Measurements from ENCODE around the gene CSMD2.

CSMD2 gene

GRCh38 chr1:33819290-33819912 is 345.6 kb downstream of the CSMD2 start:
- TF ChIP-seq FOXP2 (optimal IDR thresholded peaks at IDR 0.05; ENCODE audit: borderline replicate concordance, extremely low read depth, extremely low read length, insufficient read depth) (no peak), TAF1 (IDR thresholded peaks at IDR 0.05; ENCODE audit: borderline replicate concordance, insufficient read depth, low read length) (no peak), SIN3A (IDR thresholded peaks at IDR 0.05; ENCODE audit: borderline replicate concordance, insufficient read depth, low read length) (no peak), POLR2AphosphoS5 (IDR thresholded peaks at IDR 0.05; ENCODE audit: low read depth, low read length) (no peak)
- TF ChIP-seq, protein P1, sequence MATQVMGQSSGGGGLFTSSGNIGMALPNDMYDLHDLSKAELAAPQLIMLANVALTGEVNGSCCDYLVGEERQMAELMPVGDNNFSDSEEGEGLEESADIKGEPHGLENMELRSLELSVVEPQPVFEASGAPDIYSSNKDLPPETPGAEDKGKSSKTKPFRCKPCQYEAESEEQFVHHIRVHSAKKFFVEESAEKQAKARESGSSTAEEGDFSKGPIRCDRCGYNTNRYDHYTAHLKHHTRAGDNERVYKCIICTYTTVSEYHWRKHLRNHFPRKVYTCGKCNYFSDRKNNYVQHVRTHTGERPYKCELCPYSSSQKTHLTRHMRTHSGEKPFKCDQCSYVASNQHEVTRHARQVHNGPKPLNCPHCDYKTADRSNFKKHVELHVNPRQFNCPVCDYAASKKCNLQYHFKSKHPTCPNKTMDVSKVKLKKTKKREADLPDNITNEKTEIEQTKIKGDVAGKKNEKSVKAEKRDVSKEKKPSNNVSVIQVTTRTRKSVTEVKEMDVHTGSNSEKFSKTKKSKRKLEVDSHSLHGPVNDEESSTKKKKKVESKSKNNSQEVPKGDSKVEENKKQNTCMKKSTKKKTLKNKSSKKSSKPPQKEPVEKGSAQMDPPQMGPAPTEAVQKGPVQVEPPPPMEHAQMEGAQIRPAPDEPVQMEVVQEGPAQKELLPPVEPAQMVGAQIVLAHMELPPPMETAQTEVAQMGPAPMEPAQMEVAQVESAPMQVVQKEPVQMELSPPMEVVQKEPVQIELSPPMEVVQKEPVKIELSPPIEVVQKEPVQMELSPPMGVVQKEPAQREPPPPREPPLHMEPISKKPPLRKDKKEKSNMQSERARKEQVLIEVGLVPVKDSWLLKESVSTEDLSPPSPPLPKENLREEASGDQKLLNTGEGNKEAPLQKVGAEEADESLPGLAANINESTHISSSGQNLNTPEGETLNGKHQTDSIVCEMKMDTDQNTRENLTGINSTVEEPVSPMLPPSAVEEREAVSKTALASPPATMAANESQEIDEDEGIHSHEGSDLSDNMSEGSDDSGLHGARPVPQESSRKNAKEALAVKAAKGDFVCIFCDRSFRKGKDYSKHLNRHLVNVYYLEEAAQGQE (IDR thresholded peaks at IDR 0.05; ENCODE audit: insufficient read depth in 1 of 2, low read depth in 2 of 2, low read length in 2 of 2) = no peak

DNA sequence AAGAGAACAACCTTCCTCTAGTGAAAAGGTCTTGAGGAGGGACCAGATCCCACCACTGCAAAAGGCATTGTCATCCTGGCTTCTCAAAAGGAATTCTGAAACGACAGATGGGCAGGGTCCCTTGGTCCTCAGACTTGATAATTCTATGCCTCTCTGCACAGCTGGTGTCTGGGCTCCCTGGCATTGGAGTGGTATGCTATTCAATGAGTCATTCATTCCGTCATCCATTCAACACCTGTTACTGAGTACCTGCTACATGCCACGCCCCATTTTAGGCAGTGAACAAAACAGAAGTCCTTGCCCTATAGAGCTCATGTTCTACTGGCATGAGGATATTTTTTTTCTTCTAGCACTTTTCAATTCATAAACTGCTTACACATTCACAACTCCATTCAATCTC is 347.0 kb downstream of the CSMD2 start:
- TF ChIP-seq, protein P1 (IDR thresholded peaks at IDR 0.05; ENCODE audit: insufficient read depth in 1 of 2, low read depth in 2 of 2, low read length in 2 of 2) = no peak
- TF ChIP-seq POLR2AphosphoS5 (IDR thresholded peaks at IDR 0.05; ENCODE audit: low read depth, low read length) (no peak), FOXP2 (optimal IDR thresholded peaks at IDR 0.05; ENCODE audit: borderline replicate concordance, extremely low read depth, extremely low read length, insufficient read depth) (no peak), TAF1 (IDR thresholded peaks at IDR 0.05; ENCODE audit: borderline replicate concordance, insufficient read depth, low read length) (no peak), SIN3A (IDR thresholded peaks at IDR 0.05; ENCODE audit: borderline replicate concordance, insufficient read depth, low read length) (no peak)

DNA sequence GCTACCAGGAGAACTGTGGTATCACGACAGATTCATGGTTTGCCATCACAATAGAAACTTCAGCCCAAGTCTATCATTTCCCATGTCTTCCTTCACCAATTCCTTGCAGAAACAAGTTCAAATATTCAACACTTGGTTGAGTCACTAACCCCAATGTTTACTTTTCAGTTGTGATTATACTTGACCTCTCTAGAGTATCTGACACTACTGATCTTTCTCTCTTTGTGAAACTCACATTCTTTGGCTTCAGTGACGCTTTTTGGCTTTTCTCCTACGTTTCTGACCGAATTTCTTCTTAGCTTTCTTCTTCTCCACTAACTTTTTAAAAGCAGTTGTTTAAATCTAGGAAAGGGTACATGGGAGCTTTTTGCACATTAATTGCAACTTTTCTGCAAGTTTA is 350.0 kb downstream of the CSMD2 start:
- no peak for TF ChIP-seq SIN3A (IDR thresholded peaks at IDR 0.05; ENCODE audit: borderline replicate concordance, insufficient read depth, low read length)
- TF ChIP-seq TAF1 (IDR thresholded peaks at IDR 0.05; ENCODE audit: borderline replicate concordance, insufficient read depth, low read length) = no peak
- no peak for TF ChIP-seq POLR2AphosphoS5 (IDR thresholded peaks at IDR 0.05; ENCODE audit: low read depth, low read length)
- no peak for TF ChIP-seq FOXP2 (optimal IDR thresholded peaks at IDR 0.05; ENCODE audit: borderline replicate concordance, extremely low read depth, extremely low read length, insufficient read depth)
- TF ChIP-seq, protein P1 (IDR thresholded peaks at IDR 0.05; ENCODE audit: insufficient read depth in 1 of 2, low read depth in 2 of 2, low read length in 2 of 2) = no peak

DNA sequence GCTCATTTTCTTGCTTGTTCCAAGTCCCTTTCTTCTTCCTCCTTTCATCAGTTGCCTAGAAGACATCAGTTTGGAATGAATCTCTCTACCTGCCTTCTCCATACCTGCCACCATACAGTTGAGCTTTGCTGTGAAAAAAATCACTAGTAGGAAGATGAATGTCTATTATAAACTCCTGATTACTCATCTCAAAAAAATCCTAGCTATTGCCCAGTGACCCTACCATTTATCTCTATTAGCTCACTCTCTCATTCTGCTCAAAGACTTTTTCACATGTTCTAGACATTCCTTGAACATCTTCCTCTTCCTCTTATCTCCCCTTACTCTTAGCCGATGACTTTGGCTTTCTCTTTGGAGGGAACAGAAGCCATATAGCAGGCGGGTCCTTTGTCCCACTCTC is 350.9 kb downstream of the CSMD2 start:
- TF ChIP-seq TAF1 (IDR thresholded peaks at IDR 0.05; ENCODE audit: borderline replicate concordance, insufficient read depth, low read length) (no peak), POLR2AphosphoS5 (IDR thresholded peaks at IDR 0.05; ENCODE audit: low read depth, low read length) (no peak), FOXP2 (optimal IDR thresholded peaks at IDR 0.05; ENCODE audit: borderline replicate concordance, extremely low read depth, extremely low read length, insufficient read depth) (no peak), SIN3A (IDR thresholded peaks at IDR 0.05; ENCODE audit: borderline replicate concordance, insufficient read depth, low read length) (no peak)
- TF ChIP-seq, protein P1 (IDR thresholded peaks at IDR 0.05; ENCODE audit: insufficient read depth in 1 of 2, low read depth in 2 of 2, low read length in 2 of 2) = no peak

All from PFSK-1 (cell line).